HepG2 (cell line): Measurements from ENCODE around the gene TAOK3. TPM values are rescaled to one million over a fixed set of nuclear protein-coding genes. Genes with fewer than 3 reads are reported as not detected.
A peak's percentile ranks its signal among the peaks of the same experiment; 100 is the strongest.

Experiments used
- ATF6 ChIP-seq: sonication (generic); formaldehyde crosslinking; conservative IDR thresholded peaks from 2 replicates; pipeline ENCODE4 v1.4.0; 2020; ENCODE audit warnings: missing genetic modification reagents
- DDIT3 ChIP-seq: sonication (generic); formaldehyde crosslinking; IDR thresholded peaks from 2 replicates; pipeline ENCODE4 v1.4.0; 2020; ENCODE audit warnings: mild to moderate bottlenecking, missing genetic modification reagents
- GABPB1 ChIP-seq: IDR thresholded peaks from 2 replicates; pipeline ENCODE4 v1.6.1; 2016; ENCODE audit warnings: mild to moderate bottlenecking, missing genetic modification reagents, moderate library complexity, missing compliant biosample characterization
- MATR3 ChIP-seq: sonication (generic); formaldehyde crosslinking; IDR thresholded peaks from 2 replicates; pipeline ENCODE4 v1.4.0; 2020; ENCODE audit warnings: missing genetic modification reagents
- MYPOP ChIP-seq: sonication (generic); formaldehyde crosslinking; IDR thresholded peaks from 2 replicates; pipeline ENCODE4 v1.8.1; 2023; ENCODE audit warnings: mild to moderate bottlenecking, moderate library complexity, missing genetic modification reagents
- NBN ChIP-seq: fragments of 450-650 bp; conservative IDR thresholded peaks from 2 replicates; pipeline ENCODE4 v1.6.1; 2017
- NFIB ChIP-seq: sonication (generic); formaldehyde crosslinking; IDR thresholded peaks from 2 replicates; pipeline ENCODE4 v1.9.0; 2021; ENCODE audit warnings: missing genetic modification reagents, mild to moderate bottlenecking, borderline replicate concordance
- NONO ChIP-seq, 2 experiments: fragments of 450-650 bp in 1 of 2; sonication (generic) in 1 of 2; formaldehyde crosslinking in 1 of 2; IDR thresholded peaks in 1 of 2; conservative IDR thresholded peaks in 1 of 2; 2 replicates each; pipeline versions ENCODE4 v1.6.1 to v1.8.0; 2017 to 2022; ENCODE audit warnings: mild to moderate bottlenecking in 1 of 2, missing genetic modification reagents in 1 of 2, moderate library complexity in 1 of 2
- ONECUT2 ChIP-seq: sonication (generic); formaldehyde crosslinking; IDR thresholded peaks from 2 replicates; pipeline ENCODE4 v1.4.0; 2020; ENCODE audit warnings: missing genetic modification reagents
- PRPF4 ChIP-seq: fragments of 200-400 bp; formaldehyde crosslinking; IDR thresholded peaks from 2 replicates; pipeline ENCODE4 v1.6.1; 2016; ENCODE audit warnings: low read length, low read depth; ENCODE audit not compliant: poor library complexity, severe bottlenecking
- TCF7 ChIP-seq: sonication (generic); IDR thresholded peaks from 2 replicates; pipeline ENCODE4 v1.6.1; 2016; ENCODE audit warnings: antibody characterized with exemption, low read depth
- TEAD3 ChIP-seq: optimal IDR thresholded peaks from 2 replicates; pipeline ENCODE3; 2016; ENCODE audit warnings: borderline replicate concordance
- THAP11 ChIP-seq: IDR thresholded peaks from 2 replicates; pipeline ENCODE4 v1.6.1; 2016; ENCODE audit warnings: missing biosample characterization, missing genetic modification reagents
- ZBTB38 ChIP-seq: sonication (generic); formaldehyde crosslinking; IDR thresholded peaks from 2 replicates; pipeline ENCODE4 v1.5.1; 2020; ENCODE audit warnings: mild to moderate bottlenecking, missing genetic modification reagents
- ZNF260 ChIP-seq: sonication (generic); formaldehyde crosslinking; IDR thresholded peaks from 2 replicates; pipeline ENCODE4 v1.4.0; 2020; ENCODE audit warnings: missing genetic modification reagents, low read depth, mild to moderate bottlenecking, borderline replicate concordance
- ZNF34 ChIP-seq: sonication (generic); formaldehyde crosslinking; IDR thresholded peaks from 2 replicates; pipeline ENCODE4 v1.4.0; 2020; ENCODE audit warnings: mild to moderate bottlenecking, missing genetic modification reagents, borderline replicate concordance
- ZNF558 ChIP-seq: sonication (generic); formaldehyde crosslinking; IDR thresholded peaks from 2 replicates; pipeline ENCODE4 v1.9.0; 2022; ENCODE audit warnings: mild to moderate bottlenecking, missing genetic modification reagents, borderline replicate concordance
- ZNF616 ChIP-seq: sonication (generic); formaldehyde crosslinking; IDR thresholded peaks from 2 replicates; pipeline ENCODE4 v1.5.0; 2020; ENCODE audit warnings: low read depth, mild to moderate bottlenecking, missing genetic modification reagents
- ZNF644 ChIP-seq: IDR thresholded peaks from 2 replicates; pipeline ENCODE4 v1.6.1; 2016; ENCODE audit warnings: low read depth
- polyA plus RNA-seq, 8 experiments: library from polyadenylated mRNA; depleted of rRNA in 3 of 8; stranded (reverse) in 7 of 8; unstranded in 1 of 8; fragments of >200 nt; fragmentation: Illumina TruSeq in 4 of 8; extraction: Trizol in 4 of 8; gene quantifications; 2 replicates each; pipeline versions ENCODE4 v1.2.1 to v1.2.3, GENCODE V29; 2011 to 2016; ENCODE audit warnings: low read depth in 4 of 8, missing spikeins in 1 of 8, mixed read lengths in 1 of 8; ENCODE audit not compliant: insufficient read depth in 1 of 8
- total RNA-seq, 5 experiments: library from RNA; depleted of rRNA; stranded (reverse); fragments of >200 nt; fragmentation: Illumina TruSeq; extraction: Trizol; gene quantifications; 2 replicates each; pipeline ENCODE4 v1.2.3, GENCODE V29; 2016; ENCODE audit warnings: low read depth in 1 of 5
- TF ChIP-seq, protein P1 (sequence below), 2 experiments: sonication (generic) in 1 of 2; formaldehyde crosslinking in 1 of 2; IDR thresholded peaks; 2 replicates each; pipeline versions ENCODE4 v1.6.1 to v1.9.0; 2014 to 2022; ENCODE audit warnings: antibody characterized with exemption in 1 of 2, borderline replicate concordance in 1 of 2, inconsistent platforms in 1 of 2, low read depth in 1 of 2, missing genetic modification reagents in 1 of 2

TAOK3 gene
- total and polyA plus RNA-seq, 2 of the 13 experiments (the other 11 are each of a cell fraction or from before 2014, with no cell fraction given), result 10.4 to 12.3 TPM

DNA sequence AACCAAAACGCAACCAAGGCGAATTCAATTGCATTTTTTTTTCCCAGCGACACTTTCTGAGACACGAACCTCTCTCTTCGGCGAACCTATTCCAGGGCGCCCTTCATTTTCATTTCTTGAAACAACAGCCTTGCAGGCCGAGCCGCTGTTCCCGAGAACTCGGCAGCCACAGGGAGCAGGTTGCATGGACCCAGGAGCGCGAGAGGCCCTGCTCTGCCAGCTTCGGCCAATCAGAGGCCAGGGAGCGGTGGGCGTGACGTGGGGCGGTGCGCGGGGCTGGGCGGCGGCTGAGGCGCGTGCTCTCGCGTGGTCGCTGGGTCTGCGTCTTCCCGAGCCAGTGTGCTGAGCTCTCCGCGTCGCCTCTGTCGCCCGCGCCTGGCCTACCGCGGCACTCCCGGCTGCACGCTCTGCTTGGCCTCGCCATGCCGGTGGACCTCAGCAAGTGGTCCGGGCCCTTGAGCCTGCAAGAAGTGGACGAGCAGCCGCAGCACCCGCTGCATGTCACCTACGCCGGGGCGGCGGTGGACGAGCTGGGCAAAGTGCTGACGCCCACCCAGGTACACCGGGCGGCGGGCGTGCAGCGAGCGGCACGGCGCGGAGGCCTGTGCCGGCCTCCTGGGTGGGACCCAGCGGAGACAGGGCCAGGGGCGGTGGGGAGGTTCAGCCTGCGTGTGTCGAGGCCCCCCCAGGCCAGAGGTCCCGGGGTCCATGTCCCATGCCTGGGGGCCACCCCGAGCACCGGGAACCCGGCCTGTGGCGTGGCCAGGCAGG lies 236.7 kb downstream of the TAOK3 start, which contains the start of gene PEBP1 (continued):
- TF ChIP-seq NONO (IDR thresholded peaks at IDR 0.05) (no peak), NONO (CRISPR knock-in tag; conservative IDR thresholded peaks at IDR 0.05) (peak; percentile 68; the same call in 1 of the 2 replicates), PRPF4 (no peak), NBN (no peak), ZNF260 (CRISPR knock-in tag) (no peak; the same call in 1 of the 2 replicates), ATF6 (CRISPR knock-in tag) (no peak), MYPOP (CRISPR knock-in tag) (peak; percentile 66; the same call in 1 of the 2 replicates), ZNF644 (CRISPR knock-in tag) (no peak), ONECUT2 (peak; percentile 43), ZBTB38 (CRISPR knock-in tag) (peak; percentile 96), NFIB (CRISPR knock-in tag) (no peak), GABPB1 (CRISPR knock-in tag) (peak; percentile 84), TCF7 (no peak), ZNF34 (CRISPR knock-in tag) (no peak), THAP11 (CRISPR knock-in tag) (peak; percentile 78), TEAD3 (CRISPR knock-in tag) (peak; percentile 55), ZNF616 (CRISPR knock-in tag) (peak; percentile 94), DDIT3 (CRISPR knock-in tag) (no peak), ZNF558 (no peak), MATR3 (no peak)
- TF ChIP-seq, protein P1, sequence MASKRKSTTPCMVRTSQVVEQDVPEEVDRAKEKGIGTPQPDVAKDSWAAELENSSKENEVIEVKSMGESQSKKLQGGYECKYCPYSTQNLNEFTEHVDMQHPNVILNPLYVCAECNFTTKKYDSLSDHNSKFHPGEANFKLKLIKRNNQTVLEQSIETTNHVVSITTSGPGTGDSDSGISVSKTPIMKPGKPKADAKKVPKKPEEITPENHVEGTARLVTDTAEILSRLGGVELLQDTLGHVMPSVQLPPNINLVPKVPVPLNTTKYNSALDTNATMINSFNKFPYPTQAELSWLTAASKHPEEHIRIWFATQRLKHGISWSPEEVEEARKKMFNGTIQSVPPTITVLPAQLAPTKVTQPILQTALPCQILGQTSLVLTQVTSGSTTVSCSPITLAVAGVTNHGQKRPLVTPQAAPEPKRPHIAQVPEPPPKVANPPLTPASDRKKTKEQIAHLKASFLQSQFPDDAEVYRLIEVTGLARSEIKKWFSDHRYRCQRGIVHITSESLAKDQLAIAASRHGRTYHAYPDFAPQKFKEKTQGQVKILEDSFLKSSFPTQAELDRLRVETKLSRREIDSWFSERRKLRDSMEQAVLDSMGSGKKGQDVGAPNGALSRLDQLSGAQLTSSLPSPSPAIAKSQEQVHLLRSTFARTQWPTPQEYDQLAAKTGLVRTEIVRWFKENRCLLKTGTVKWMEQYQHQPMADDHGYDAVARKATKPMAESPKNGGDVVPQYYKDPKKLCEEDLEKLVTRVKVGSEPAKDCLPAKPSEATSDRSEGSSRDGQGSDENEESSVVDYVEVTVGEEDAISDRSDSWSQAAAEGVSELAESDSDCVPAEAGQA (IDR thresholded peaks at IDR 0.05; ENCODE audit: low read depth), result peak; percentile 46; the same call in 1 of the 2 replicates
- TF ChIP-seq, protein P1 (CRISPR knock-in tag; IDR thresholded peaks at IDR 0.05; ENCODE audit: borderline replicate concordance), result 0 out of 2 replicates have a peak, but pooled peaks have one; percentile 21
